NCI-H1436 treated with DMSO at 0.1 percent for 48 hours (cell line): Measurements from ENCODE around the gene DYNLT1.
"Not testable (repeated sequence)": the region's sequence is repeated elsewhere in the genome, so short reads cannot be mapped to it uniquely, and the experiment has no call there.

Experiments used
- DNase-seq: peaks from one replicate; lab custom pipeline; 2025; lab: John Stamatoyannopoulos, UW

DYNLT1 gene

GRCh38 chr6:158644231-158645063 lies at the start of gene DYNLT1:
DYNLT1 (minus strand) TSS chr6:158644743; CDS start chr6:158644708, 35 bp downstream.
- peak; percentile 58 for DNase-seq

- DNase-seq, result no peak
Observed at GRCh38 chr6:158688860-158689259, 44.3 kb upstream of the DYNLT1 start.

GRCh38 chr6:158687506-158687905 lies 43.0 kb upstream of the DYNLT1 start:
- DNase-seq, result no peak

GRCh38 chr6:158686791-158687381 lies 42.3 kb upstream of the DYNLT1 start:
- DNase-seq, result no peak

GRCh38 chr6:158686311-158686710 lies 41.8 kb upstream of the DYNLT1 start:
- no peak for DNase-seq

- DNase-seq, result no peak
Observed at GRCh38 chr6:158684745-158685324, 40.3 kb upstream of the DYNLT1 start.

- no peak for DNase-seq
Observed at GRCh38 chr6:158684311-158684710, 39.8 kb upstream of the DYNLT1 start.

GRCh38 chr6:158680481-158680880 lies 35.9 kb upstream of the DYNLT1 start:
- no peak for DNase-seq

GRCh38 chr6:158680015-158680414 lies 35.5 kb upstream of the DYNLT1 start:
- DNase-seq, result no peak

- DNase-seq, result no peak
Observed at GRCh38 chr6:158677906-158678578, 33.5 kb upstream of the DYNLT1 start.

- not testable (repeated sequence) for DNase-seq
Observed at GRCh38 chr6:158677094-158677493, 32.6 kb upstream of the DYNLT1 start.

- DNase-seq, result no peak
Observed at GRCh38 chr6:158674342-158675131, 30.0 kb upstream of the DYNLT1 start.

GRCh38 chr6:158672726-158673125 lies 28.2 kb upstream of the DYNLT1 start:
- DNase-seq, result no peak

- not testable (repeated sequence) for DNase-seq
Observed at GRCh38 chr6:158672119-158672518, 27.6 kb upstream of the DYNLT1 start.

- DNase-seq, result no peak
Observed at GRCh38 chr6:158669145-158670035, 24.8 kb upstream of the DYNLT1 start.

GRCh38 chr6:158668707-158669103 lies 24.2 kb upstream of the DYNLT1 start:
- DNase-seq, result no peak

GRCh38 chr6:158667360-158667981 lies 22.9 kb upstream of the DYNLT1 start:
- no peak for DNase-seq

GRCh38 chr6:158666628-158667359 lies 22.3 kb upstream of the DYNLT1 start:
- DNase-seq, result no peak

- DNase-seq, result no peak
Observed at GRCh38 chr6:158665332-158665731, 20.8 kb upstream of the DYNLT1 start.
